Inflammatory macrophage treated with lipopolysaccharide for 4 hours (primary cell): ENCODE data around the gene PIEZO1.
"Not testable (repeated sequence)": the region's sequence is repeated elsewhere in the genome, so short reads cannot be mapped to it uniquely, and the experiment has no call there.

Experiments
- DNase-seq: peaks from one replicate; pipeline ENCODE4 v3.0.0-alpha.2; 2020

Gene PIEZO1

GRCh38 chr16:88803264-88803987, 18.4 kb upstream of the PIEZO1 start, which contains the start of gene CDT1:
Gene CDT1, plus strand, starts transcription at chr16:88803789. Its CDS starts 43 bp downstream, at chr16:88803832.
- DNase-seq, result peak; percentile 81

GRCh38 chr16:88800277-88800592, 15.2 kb upstream of the PIEZO1 start:
- DNase-seq, result no peak

GRCh38 chr16:88799569-88800276, 14.7 kb upstream of the PIEZO1 start:
- no peak for DNase-seq

GRCh38 chr16:88798772-88799455, 13.9 kb upstream of the PIEZO1 start:
- no peak for DNase-seq

GRCh38 chr16:88798073-88798472, 13.1 kb upstream of the PIEZO1 start:
- no peak for DNase-seq

GRCh38 chr16:88796278-88796677, 11.3 kb upstream of the PIEZO1 start:
- no peak for DNase-seq

GRCh38 chr16:88793251-88793954, 8.4 kb upstream of the PIEZO1 start:
- DNase-seq, result no peak

- peak; percentile 41 for DNase-seq
These were observed 7.7 kb upstream of the PIEZO1 start for GRCh38 chr16:88792668-88793250.

- DNase-seq, result peak; percentile 52
These were observed 7.1 kb upstream of the PIEZO1 start for GRCh38 chr16:88792078-88792550.

GRCh38 chr16:88790312-88791211, 5.5 kb upstream of the PIEZO1 start:
- peak; percentile 84 for DNase-seq

GRCh38 chr16:88789594-88789993, 4.6 kb upstream of the PIEZO1 start:
- peak; percentile 78 for DNase-seq

- not testable (repeated sequence) for DNase-seq
These were observed 3.7 kb upstream of the PIEZO1 start for GRCh38 chr16:88788749-88789148.

GRCh38 chr16:88787579-88788314, 2.7 kb upstream of the PIEZO1 start:
- no peak for DNase-seq

- DNase-seq, result no peak
These were observed 239 bp downstream of the PIEZO1 start for GRCh38 chr16:88784856-88785105.

GRCh38 chr16:88784074-88784855, 755 bp downstream of the PIEZO1 start:
- peak; percentile 57 for DNase-seq

GRCh38 chr16:88783391-88784073, 1.5 kb downstream of the PIEZO1 start:
- peak; percentile 60 for DNase-seq

GRCh38 chr16:88782454-88783390, 2.3 kb downstream of the PIEZO1 start:
- peak; percentile 61 for DNase-seq
